HG02642 (cell line): ENCODE measurements around the gene MAMSTR.
A peak's percentile ranks its signal among the peaks of the same experiment; 100 is the strongest.
"Not testable (repeated sequence)": the region's sequence is repeated elsewhere in the genome, so short reads cannot be mapped to it uniquely, and the experiment has no call there.

Experiments
- ATAC-seq: cut with Tn5 transposase; IDR thresholded peaks from one replicate; pipeline ENCODE4 v1.9.1; 2021; ENCODE audit warnings: mild to moderate bottlenecking; ENCODE audit not compliant: unreplicated experiment, poor library complexity

MAMSTR gene

GRCh38 chr19:48722196-48722708, 2.7 kb upstream of the MAMSTR start:
- no peak for ATAC-seq

GRCh38 chr19:48720613-48721296, 1.2 kb upstream of the MAMSTR start:
- ATAC-seq: peak; percentile 82

- no peak for ATAC-seq
These were observed 707 bp upstream of the MAMSTR start for GRCh38 chr19:48720251-48720612.

- ATAC-seq: no peak
These were observed 754 bp downstream of the MAMSTR start for GRCh38 chr19:48718711-48719231.

GRCh38 chr19:48718106-48718505, 1.4 kb downstream of the MAMSTR start:
- not testable (repeated sequence) for ATAC-seq

- ATAC-seq: no peak
These were observed 2.8 kb downstream of the MAMSTR start for GRCh38 chr19:48716562-48717291.

GRCh38 chr19:48715681-48716171, 3.8 kb downstream of the MAMSTR start:
- no peak for ATAC-seq

GRCh38 chr19:48714759-48715675, 4.5 kb downstream of the MAMSTR start:
- ATAC-seq: no peak

GRCh38 chr19:48713864-48714755, 5.4 kb downstream of the MAMSTR start:
- peak; percentile 89 for ATAC-seq

- ATAC-seq: no peak
These were observed 6.3 kb downstream of the MAMSTR start for GRCh38 chr19:48713041-48713863.

GRCh38 chr19:48711106-48711662, 8.3 kb downstream of the MAMSTR start:
- no peak for ATAC-seq

GRCh38 chr19:48708471-48708870, 11.1 kb downstream of the MAMSTR start:
- ATAC-seq: no peak

GRCh38 chr19:48705431-48705830, 14.1 kb downstream of the MAMSTR start:
- no peak for ATAC-seq

GRCh38 chr19:48703316-48703715, 16.2 kb downstream of the MAMSTR start:
- no peak for ATAC-seq

- ATAC-seq: no peak
These were observed 16.8 kb downstream of the MAMSTR start for GRCh38 chr19:48702701-48703100.

- ATAC-seq: no peak
These were observed 21.5 kb downstream of the MAMSTR start for GRCh38 chr19:48698046-48698445.

GRCh38 chr19:48696353-48697010, 23.0 kb downstream of the MAMSTR start:
- no peak for ATAC-seq
